ENCODE data around the gene AMZ1. TPM values are rescaled to one million over a fixed set of nuclear protein-coding genes. Genes with fewer than 3 reads are reported as not detected.

AMZ1 gene
- total and polyA plus RNA-seq, 2 donors: 0.11 to 0.22 TPM

DNA sequence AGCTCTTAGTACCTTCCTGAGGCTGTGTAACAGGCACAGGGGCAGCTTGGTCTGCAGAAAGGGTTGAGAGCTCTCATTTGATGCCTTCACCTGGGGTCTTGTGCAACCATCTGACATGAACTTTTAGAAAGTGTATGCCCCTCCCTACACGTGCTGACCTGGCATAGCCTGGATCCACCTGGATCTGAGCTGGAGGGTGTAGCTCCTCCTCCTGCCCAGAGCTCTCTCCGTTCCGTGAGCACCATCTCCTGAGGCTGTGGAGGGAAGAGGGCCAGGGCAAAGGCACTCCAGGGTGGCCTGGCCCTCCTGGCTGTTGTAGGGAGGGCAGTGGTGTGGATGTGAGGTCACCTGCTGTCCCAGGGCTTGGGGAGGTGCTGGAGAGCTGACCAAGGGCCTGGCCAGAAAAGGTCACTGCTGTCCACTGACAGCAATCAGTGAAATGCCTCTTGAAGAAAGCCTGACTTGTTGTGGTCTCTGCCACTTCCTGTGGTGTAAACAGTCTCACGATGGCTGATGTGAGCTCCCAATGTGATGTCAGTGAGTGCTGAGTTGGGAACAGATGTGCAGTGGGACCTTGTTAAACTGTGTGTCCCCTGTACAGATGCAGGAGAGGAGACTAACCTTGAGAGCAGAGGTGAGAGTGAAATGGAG, 23.0 kb downstream of the AMZ1 start:
- no peaks in the 10 kb centered on the region for H3K4me1 ChIP-seq (ENCODE audit: insufficient read depth)
- no peak overlapping the region for H3K4me3 ChIP-seq (ENCODE audit: low read depth, low read length)
- H3K36me3 ChIP-seq (ENCODE audit: insufficient read depth): no peaks in the 10 kb centered on the region
- WGBS: 57% methylated on average over 4 of the region's 4 CpGs
- no peak overlapping the region for H3K27ac ChIP-seq (ENCODE audit: low read depth)
- DNase-seq (ENCODE audit: extremely low spot score): no peak

DNA sequence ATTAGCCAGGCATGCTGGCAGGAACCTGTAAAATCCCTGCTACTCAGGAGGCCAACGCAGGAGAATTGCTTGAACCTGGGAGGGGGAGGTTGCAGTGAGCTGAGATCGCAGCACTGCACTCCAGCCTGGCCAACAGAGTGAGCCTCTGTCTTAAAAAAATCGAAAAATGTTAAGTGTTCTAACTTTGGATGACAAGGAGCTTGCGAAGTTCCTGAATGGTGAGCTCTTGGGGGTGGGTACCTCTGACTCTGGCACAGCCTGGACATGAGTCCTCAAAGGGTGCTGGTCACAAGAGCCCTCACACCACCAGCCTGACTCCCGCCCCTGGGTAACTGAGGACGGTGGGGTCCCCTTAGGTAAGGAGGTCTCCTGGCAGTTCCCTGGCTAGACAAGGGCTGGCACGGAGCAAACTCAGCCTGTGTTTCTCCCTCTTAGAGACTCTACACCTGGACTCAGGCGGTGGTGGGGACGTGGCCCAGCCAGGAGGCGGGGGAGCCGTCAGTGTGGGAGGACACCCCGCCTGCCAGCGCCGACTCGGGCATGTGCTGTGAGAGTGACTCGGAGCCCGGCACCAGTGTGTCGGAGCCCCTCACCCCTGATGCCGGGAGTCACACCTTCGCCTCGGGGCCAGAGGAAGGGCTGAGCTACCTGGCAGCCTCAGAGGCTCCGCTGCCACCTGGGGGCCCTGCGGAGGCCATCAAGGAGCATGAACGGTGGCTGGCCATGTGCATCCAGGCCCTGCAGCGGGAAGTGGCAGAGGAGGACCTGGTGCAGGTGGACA, 24.1 kb downstream of the AMZ1 start:
- Histone ChIP-seq H3K36me3 (ENCODE audit: insufficient read depth) (no peaks in the 10 kb centered on the region), H3K4me1 (ENCODE audit: insufficient read depth) (peaks cover 2% of the 10 kb centered on the region), H3K27ac (ENCODE audit: low read depth) (no peak overlapping the region), H3K4me3 (ENCODE audit: low read depth, low read length) (no peak overlapping the region)
- no peak for DNase-seq (ENCODE audit: extremely low spot score)
- WGBS: 95% methylated on average over 25 of the region's 25 CpGs

DNA sequence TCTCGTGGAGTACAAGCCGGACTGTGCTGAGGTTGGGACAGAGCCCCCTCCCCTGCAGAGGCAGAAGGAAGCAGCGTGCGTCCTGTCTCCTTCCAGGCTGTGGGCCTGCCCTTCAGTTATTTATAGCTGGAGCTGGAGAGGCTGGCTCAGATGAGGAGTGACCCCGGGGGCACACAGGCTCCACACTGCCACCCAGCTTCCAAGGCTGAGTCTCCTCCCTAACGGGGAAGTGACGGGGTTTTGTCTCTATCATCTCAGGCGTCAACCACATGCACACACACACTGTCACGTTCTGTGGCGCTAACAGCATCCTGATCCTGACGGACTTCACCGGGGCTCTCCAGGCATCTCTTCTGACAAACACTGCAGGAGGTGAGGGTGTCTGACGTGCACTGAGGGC, 25.4 kb downstream of the AMZ1 start:
- DNase-seq (ENCODE audit: extremely low spot score): no peak
- WGBS: 67% methylated on average over 13 of the region's 13 CpGs
- no peaks in the 10 kb centered on the region for H3K36me3 ChIP-seq (ENCODE audit: insufficient read depth)
- no peak overlapping the region for H3K4me3 ChIP-seq (ENCODE audit: low read depth, low read length)
- no peak overlapping the region for H3K27ac ChIP-seq (ENCODE audit: low read depth)
- peaks cover 2% of the 10 kb centered on the region for H3K4me1 ChIP-seq (ENCODE audit: insufficient read depth)

DNA sequence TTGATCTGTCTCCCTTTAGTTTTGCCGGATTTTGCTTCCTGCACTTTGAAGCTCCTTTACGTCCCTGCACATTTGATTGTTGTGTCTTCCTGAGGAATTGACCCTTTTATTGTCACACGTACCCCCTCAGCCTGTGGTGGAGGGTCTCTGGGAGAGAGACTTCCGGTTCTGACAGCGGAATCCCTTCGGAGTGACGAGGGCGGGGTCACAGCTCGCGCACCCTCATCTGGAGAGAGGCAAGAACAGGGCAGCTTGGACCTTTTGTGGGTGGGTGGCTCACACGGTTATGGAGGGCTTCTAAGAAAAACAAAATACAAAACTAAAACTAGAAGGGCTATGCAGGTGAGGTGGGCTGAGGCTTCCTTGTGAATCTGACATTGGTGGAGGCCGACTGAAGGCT, 26.0 kb downstream of the AMZ1 start:
- H3K4me3 ChIP-seq (ENCODE audit: low read depth, low read length): no peak overlapping the region
- no peaks in the 10 kb centered on the region for H3K36me3 ChIP-seq (ENCODE audit: insufficient read depth)
- WGBS: 87% methylated on average over 12 of the region's 12 CpGs
- DNase-seq (ENCODE audit: extremely low spot score): no peak
- H3K27ac ChIP-seq (ENCODE audit: low read depth): no peak overlapping the region
- H3K4me1 ChIP-seq (ENCODE audit: insufficient read depth): peaks cover 2% of the 10 kb centered on the region

DNA sequence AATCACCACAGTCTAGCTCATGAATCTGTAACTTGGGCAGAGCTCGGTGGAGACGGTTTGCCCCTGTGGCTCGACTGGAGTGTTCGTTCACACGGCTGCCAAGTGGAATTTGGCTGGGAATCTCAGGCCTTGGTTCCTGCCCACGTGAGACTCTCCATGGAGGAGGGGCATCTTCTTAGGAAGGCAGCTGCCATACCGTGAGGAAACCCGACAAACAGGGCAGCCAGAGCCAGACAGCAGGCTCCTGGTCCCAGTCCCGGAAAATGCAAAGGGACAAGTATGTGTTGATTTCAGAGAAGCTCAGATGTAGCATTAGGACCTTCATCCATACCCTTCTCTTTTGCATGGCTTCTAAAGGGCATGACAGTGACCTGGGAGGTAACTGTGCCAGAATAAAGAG, 26.6 kb downstream of the AMZ1 start:
- H3K36me3 ChIP-seq (ENCODE audit: insufficient read depth): no peaks in the 10 kb centered on the region
- 93% methylated on average over 9 of the region's 9 CpGs for WGBS
- no peak for DNase-seq (ENCODE audit: extremely low spot score)
- H3K4me1 ChIP-seq (ENCODE audit: insufficient read depth): peaks cover 2% of the 10 kb centered on the region
- no peak overlapping the region for H3K4me3 ChIP-seq (ENCODE audit: low read depth, low read length)
- no peak overlapping the region for H3K27ac ChIP-seq (ENCODE audit: low read depth)

DNA sequence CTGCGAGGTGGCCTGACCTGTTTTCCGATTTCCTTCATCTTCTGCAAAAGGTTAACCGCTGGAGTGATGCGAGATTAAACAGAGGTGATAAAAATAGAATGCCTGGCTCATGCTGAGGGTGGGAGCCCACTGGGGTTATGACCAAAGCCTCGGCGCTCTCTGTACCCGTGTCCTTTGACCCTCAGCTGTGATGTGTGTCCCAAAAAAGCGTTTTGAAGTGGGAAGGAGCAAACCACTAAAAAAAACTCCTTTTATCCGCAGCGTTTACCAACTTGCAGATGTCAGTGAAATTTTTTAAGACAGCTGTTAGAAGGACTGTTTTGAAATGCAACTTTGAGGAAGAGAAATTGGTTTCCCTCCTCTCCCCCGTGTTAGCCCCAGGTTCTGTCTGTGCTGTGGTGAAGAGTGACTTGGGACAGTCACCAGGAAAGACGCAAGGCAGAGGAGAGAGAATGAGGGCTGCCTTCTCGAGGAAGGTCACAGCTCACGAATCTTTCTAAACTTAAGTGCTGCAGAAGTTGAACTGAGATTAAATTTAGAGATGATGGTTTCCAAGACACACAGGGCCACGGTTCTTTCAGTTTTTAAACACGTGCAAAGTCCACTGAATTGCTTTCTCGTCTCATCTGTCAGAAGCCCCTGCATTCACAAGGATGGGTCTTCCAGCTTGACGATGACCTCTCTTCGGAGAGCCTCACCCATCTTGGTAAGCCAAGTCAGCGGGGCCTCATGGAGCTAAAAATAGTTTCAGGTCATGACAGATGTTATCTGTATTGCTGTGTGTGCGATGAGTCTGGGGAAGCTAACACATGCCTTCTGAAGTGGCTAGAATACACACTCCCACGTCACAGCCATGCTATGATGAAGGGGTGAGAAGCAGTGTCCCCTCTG, 27.6 kb downstream of the AMZ1 start:
- Histone ChIP-seq H3K27ac (ENCODE audit: low read depth) (no peak overlapping the region), H3K36me3 (ENCODE audit: insufficient read depth) (no peaks in the 10 kb centered on the region), H3K4me1 (ENCODE audit: insufficient read depth) (peaks cover 2% of the 10 kb centered on the region), H3K4me3 (ENCODE audit: low read depth, low read length) (no peak overlapping the region)
- DNase-seq (ENCODE audit: extremely low spot score): no peak
- WGBS: 49% methylated on average over 22 of the region's 22 CpGs

DNA sequence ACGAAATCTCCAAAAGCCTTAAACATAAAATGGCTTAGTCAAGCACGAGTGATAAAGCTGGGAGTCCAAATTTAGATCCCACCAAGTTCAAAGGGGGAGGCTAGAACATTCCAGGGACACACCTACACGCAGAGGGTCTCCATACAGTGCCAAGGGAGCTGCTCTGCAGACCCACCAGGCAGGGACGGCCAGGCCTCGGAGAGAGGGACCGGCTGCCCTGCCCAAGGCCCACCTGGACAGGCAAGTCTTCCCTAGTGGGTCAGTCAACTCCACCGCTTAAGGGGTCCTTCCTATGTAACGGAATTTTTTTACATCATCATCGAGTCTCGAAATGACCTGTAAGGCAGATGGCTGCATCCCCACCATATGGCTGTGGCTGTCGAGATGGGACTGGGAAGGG, 28.5 kb downstream of the AMZ1 start:
- Histone ChIP-seq H3K27ac (ENCODE audit: low read depth) (no peak overlapping the region), H3K36me3 (ENCODE audit: insufficient read depth) (no peaks in the 10 kb centered on the region), H3K4me3 (ENCODE audit: low read depth, low read length) (no peak overlapping the region), H3K4me1 (ENCODE audit: insufficient read depth) (peaks cover 2% of the 10 kb centered on the region)
- 75% methylated on average over 11 of the region's 11 CpGs for WGBS
- DNase-seq (ENCODE audit: extremely low spot score): no peak

DNA sequence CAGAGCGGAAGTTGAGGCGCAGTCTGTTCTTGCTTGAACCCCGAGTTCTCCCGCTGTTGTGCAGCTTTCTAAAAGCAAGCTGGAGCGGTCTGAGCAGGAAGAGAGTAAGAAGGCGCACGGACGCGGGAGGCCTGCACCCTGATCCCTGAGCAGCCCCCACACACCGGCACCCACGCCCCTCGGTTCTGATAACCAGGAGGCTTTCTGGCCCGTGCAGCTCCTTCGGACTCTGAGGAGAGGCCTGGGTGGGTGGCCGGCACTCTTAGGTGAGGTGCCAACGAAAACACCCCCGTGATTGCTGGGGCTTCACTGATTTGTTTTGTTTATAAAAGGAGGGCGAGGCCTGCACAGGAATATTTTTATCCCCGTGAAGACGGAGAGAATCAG, 28.9 kb downstream of the AMZ1 start:
- whole genome bisulfite sequencing: 54% methylated on average over 20 of the region's 20 CpGs
- DNase-seq (ENCODE audit: extremely low spot score): no peak
- Histone ChIP-seq H3K27ac (ENCODE audit: low read depth) (no peak overlapping the region), H3K4me3 (ENCODE audit: low read depth, low read length) (no peak overlapping the region), H3K36me3 (ENCODE audit: insufficient read depth) (no peaks in the 10 kb centered on the region), H3K4me1 (ENCODE audit: insufficient read depth) (peaks cover 2% of the 10 kb centered on the region)

DNA sequence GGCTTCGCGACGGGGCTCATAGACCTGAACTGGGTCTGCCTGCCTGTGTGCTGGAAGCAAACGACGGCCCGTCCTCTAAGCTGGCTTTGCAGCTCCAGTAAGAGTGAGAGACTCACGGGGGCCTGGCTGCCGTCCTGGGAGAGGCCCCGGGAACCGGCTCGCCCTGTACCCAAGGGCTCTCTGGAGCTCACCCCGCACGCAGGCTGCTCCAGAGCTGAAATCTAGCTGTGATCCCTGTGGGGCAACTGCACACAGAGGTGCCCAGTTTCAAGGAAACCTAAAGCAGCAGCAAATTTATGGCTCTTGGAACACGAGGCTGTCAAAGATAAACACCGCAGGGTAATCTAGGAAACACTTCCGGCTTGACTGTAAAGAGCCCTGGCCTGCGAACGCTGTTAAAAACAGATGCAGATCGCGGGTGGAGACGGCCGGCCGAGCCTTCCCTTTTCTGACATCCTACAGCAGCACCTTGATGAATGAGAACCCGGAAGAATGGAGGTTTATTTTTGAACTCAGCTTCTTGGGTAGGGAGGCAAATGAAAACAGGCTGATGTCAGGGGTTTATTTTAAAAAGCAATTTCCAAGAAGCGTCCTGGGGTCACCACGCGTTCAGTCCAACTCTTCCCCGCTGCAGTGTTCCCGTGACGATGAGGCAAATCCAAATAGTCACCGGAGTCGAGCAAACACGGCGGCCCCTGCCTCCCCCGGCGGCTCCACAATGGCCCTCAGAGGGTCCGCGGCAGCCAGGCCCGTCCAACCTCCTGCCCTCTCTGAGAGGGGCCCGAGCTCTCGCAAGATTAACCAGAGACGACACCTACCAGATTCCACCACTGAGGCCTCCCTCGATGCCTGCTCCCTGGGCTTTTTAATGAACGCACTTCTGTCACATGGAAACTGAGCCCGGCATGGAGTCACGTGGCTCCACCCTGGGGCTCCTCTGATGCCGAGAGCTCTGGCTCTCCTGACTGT, 29.6 kb downstream of the AMZ1 start:
- WGBS: 28% methylated on average over 47 of the region's 47 CpGs
- no peak overlapping the region for H3K4me3 ChIP-seq (ENCODE audit: low read depth, low read length)

DNA sequence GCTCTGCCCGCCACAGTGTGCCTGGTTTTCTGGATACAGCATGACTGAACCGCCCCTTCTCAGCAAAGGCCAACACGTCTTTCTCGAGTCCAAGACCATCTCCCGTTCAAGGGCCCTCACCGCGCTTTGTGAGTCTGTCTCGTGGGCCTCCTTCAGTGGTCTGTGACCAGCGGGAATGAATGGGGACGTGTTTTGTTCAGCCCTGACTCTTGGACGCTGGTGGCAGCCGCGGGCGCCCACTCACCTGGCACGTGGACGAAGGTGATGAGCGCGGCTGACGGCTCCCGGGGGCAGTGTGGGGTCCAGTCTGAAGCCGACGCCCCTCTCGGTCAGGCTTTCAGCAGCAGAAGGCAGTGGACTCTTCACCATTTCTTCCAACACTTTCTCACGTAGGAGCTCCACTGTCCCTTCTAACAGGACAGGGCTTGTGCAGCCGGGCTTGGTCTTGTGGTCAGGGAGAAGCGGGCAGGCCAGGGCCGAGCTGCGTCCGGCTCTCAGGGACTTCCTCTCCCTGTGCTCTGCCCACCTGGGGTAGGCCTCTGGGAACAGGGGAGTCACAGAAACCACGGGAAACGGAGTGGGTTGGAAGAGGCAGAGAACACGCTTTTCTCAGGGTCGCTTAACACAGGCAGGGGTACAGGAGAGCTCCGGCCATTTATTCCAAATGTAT, 30.4 kb downstream of the AMZ1 start:
- Histone ChIP-seq H3K36me3 (ENCODE audit: insufficient read depth) (no peaks in the 10 kb centered on the region), H3K4me3 (ENCODE audit: low read depth, low read length) (no peak overlapping the region), H3K4me1 (ENCODE audit: insufficient read depth) (peaks cover 2% of the 10 kb centered on the region), H3K27ac (ENCODE audit: low read depth) (no peak overlapping the region)
- 94% methylated on average over 34 of the region's 34 CpGs for WGBS
- DNase-seq (ENCODE audit: extremely low spot score): no peak

More for the DNA sequence above, 29.6 kb downstream of the AMZ1 start:
- H3K36me3 ChIP-seq (ENCODE audit: insufficient read depth): no peaks in the 10 kb centered on the region
- peak; percentile 58 for DNase-seq (ENCODE audit: extremely low spot score)
- H3K4me1 ChIP-seq (ENCODE audit: insufficient read depth): peaks cover 2% of the 10 kb centered on the region
- no peak overlapping the region for H3K27ac ChIP-seq (ENCODE audit: low read depth)

DNA sequence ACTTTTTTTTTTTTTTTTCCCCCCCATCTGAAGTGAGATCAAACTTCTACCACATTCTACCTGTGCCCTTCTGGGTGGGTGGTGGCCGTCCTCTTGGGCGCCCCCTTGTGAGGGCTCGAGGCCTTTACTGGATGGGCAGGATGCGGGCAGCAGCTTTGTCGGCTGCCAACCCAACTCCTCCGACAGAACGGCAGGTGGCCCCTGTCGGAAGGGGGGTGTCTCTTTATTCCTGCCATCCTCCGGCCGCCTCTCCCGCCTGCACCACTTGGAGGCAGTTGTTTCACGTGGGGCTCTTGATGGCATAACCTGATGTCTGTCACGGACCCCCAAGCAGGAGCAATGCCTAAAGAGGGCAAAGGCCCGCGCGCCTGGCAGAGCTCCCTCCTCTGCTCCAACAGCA, 31.0 kb downstream of the AMZ1 start:
- no peak overlapping the region for H3K4me3 ChIP-seq (ENCODE audit: low read depth, low read length)
- peaks cover 2% of the 10 kb centered on the region for H3K4me1 ChIP-seq (ENCODE audit: insufficient read depth)
- 88% methylated on average over 16 of the region's 16 CpGs for WGBS
- H3K27ac ChIP-seq (ENCODE audit: low read depth): no peak overlapping the region
- DNase-seq (ENCODE audit: extremely low spot score): no peak
- H3K36me3 ChIP-seq (ENCODE audit: insufficient read depth): no peaks in the 10 kb centered on the region

DNA sequence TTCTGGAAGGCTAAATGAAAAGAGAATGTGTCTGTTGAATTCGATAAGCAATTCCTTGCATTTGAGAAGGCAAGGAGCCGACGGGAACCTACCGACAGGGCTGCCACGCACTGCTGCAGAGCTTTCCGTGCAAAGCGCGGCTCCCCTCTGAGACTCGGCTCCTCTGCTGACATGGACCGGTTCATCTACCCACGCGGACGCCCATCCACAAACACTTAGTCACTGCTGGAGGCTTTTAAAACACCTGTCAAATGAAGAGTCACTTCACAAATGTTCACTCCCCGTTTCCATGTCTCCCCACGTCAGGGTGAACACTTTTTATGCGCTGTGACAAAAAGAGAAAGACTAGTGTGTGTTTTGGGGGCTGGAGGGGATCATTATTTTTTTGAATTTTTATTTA, 32.0 kb downstream of the AMZ1 start:
- Histone ChIP-seq H3K27ac (ENCODE audit: low read depth) (no peak overlapping the region), H3K36me3 (ENCODE audit: insufficient read depth) (no peaks in the 10 kb centered on the region), H3K4me3 (ENCODE audit: low read depth, low read length) (no peak overlapping the region), H3K4me1 (ENCODE audit: insufficient read depth) (peaks cover 2% of the 10 kb centered on the region)
- no peak for DNase-seq (ENCODE audit: extremely low spot score)
- WGBS: 94% methylated on average over 16 of the region's 16 CpGs
